ENCODE results near the gene SLC30A9. TPM values are rescaled to one million over a fixed set of nuclear protein-coding genes. Genes with fewer than 3 reads are reported as not detected.

The SLC30A9 gene
- total RNA-seq, 1 experiment from 2014 or later: 32.4 TPM

- DNase-seq (ENCODE audit: low read depth, low spot score) (no peak), ATAC-seq (no peak)
- ChIA-PET POLR2A (no interaction called here), CTCF (interaction anchor here (0.5 to 0.7 kb wide), 2 partner anchors 10 to 168 kb away, joined by 3 to 6 read pairs; no protein-coding TSS in a partner anchor)
- in situ Hi-C loops (cut with HindIII; ENCODE audit: low pct_unique_long_range_greater_than_20kb, low sequenced_read_pairs) (no loop called here), intact Hi-C loops (cut with micrococcal nuclease; ENCODE audit: unreplicated experiment) (no loop called here)
- no peaks in the 10 kb centered on the region for H3K9me3 ChIP-seq (ENCODE audit: control insufficient read depth, insufficient read depth, low read depth, low read length)
- BruUV-seq (replicated peaks): no TSS peak
- TF ChIP-seq, protein P1, sequence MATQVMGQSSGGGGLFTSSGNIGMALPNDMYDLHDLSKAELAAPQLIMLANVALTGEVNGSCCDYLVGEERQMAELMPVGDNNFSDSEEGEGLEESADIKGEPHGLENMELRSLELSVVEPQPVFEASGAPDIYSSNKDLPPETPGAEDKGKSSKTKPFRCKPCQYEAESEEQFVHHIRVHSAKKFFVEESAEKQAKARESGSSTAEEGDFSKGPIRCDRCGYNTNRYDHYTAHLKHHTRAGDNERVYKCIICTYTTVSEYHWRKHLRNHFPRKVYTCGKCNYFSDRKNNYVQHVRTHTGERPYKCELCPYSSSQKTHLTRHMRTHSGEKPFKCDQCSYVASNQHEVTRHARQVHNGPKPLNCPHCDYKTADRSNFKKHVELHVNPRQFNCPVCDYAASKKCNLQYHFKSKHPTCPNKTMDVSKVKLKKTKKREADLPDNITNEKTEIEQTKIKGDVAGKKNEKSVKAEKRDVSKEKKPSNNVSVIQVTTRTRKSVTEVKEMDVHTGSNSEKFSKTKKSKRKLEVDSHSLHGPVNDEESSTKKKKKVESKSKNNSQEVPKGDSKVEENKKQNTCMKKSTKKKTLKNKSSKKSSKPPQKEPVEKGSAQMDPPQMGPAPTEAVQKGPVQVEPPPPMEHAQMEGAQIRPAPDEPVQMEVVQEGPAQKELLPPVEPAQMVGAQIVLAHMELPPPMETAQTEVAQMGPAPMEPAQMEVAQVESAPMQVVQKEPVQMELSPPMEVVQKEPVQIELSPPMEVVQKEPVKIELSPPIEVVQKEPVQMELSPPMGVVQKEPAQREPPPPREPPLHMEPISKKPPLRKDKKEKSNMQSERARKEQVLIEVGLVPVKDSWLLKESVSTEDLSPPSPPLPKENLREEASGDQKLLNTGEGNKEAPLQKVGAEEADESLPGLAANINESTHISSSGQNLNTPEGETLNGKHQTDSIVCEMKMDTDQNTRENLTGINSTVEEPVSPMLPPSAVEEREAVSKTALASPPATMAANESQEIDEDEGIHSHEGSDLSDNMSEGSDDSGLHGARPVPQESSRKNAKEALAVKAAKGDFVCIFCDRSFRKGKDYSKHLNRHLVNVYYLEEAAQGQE (IDR thresholded peaks at IDR 0.05; ENCODE audit: insufficient read depth in 1 of 2, low read depth in 2 of 2, low read length in 1 of 2): no peak
- TF ChIP-seq CTCF (IDR thresholded peaks at IDR 0.05) (peak; percentile 52; the same call in 1 of the 2 replicates), POLR2AphosphoS5 (IDR thresholded peaks at IDR 0.05; ENCODE audit: low read depth, low read length) (no peak)
- H3K27ac ChIP-seq (ENCODE audit: low read length): no peak overlapping the region
- no peaks in the 10 kb centered on the region for H3K36me3 ChIP-seq (ENCODE audit: control insufficient read depth, insufficient read depth, low read length)
- H3K27me3 ChIP-seq (ENCODE audit: control insufficient read depth, insufficient read depth, low read length): no peaks in the 10 kb centered on the region
- no peak overlapping the region for H3K4me3 ChIP-seq (ENCODE audit: low read depth in 2 of 2, low read length in 2 of 2)
- no peaks in the 10 kb centered on the region for H3K4me1 ChIP-seq (ENCODE audit: control insufficient read depth, insufficient read depth, low read length)
Observed at GRCh38 chr4:41963105-41963504, 27.2 kb upstream of the SLC30A9 start.

DNA sequence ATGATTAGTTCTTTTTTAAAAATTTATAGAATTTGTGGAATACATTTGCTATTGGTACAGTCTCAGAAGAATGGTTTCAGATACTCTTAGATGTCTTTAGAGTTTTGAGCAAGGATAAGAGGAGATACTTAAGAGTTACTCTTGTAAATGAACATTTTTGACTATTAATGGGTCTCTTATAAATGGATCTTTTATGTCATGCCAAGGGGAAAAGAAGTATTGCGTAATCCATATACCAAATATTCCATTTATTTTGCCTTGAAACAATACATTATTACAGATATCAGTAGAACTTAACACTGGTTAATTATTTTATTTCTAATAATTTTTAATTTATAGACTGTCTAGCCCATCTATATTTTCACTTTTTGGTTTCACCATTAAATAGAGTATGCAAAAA, 25.9 kb upstream of the SLC30A9 start:
- ChIA-PET POLR2A (no interaction called here), CTCF (no interaction called here)
- DNase-seq (ENCODE audit: low read depth, low spot score) (no peak), ATAC-seq (no peak)
- Histone ChIP-seq H3K36me3 (ENCODE audit: control insufficient read depth, insufficient read depth, low read length) (no peaks in the 10 kb centered on the region), H3K4me1 (ENCODE audit: control insufficient read depth, insufficient read depth, low read length) (no peaks in the 10 kb centered on the region), H3K27ac (ENCODE audit: low read length) (no peak overlapping the region), H3K4me3 (ENCODE audit: low read depth in 2 of 2, low read length in 2 of 2) (no peak overlapping the region), H3K9me3 (ENCODE audit: control insufficient read depth, insufficient read depth, low read depth, low read length) (no peaks in the 10 kb centered on the region), H3K27me3 (ENCODE audit: control insufficient read depth, insufficient read depth, low read length) (no peaks in the 10 kb centered on the region)
- in situ Hi-C loops (cut with HindIII; ENCODE audit: low pct_unique_long_range_greater_than_20kb, low sequenced_read_pairs) (no loop called here), intact Hi-C loops (cut with micrococcal nuclease; ENCODE audit: unreplicated experiment) (no loop called here)
- no TSS peak for BruUV-seq (replicated peaks)
- TF ChIP-seq SIN3A (IDR thresholded peaks at IDR 0.05; ENCODE audit: borderline replicate concordance, insufficient read depth, low read depth, low read length) (no peak), TCF7L2 (IDR thresholded peaks at IDR 0.05; ENCODE audit: low read depth, low read length) (no peak), CTCF (IDR thresholded peaks at IDR 0.05) (no peak), POLR2AphosphoS5 (IDR thresholded peaks at IDR 0.05; ENCODE audit: low read depth, low read length) (no peak)
- TF ChIP-seq, protein P1 (IDR thresholded peaks at IDR 0.05; ENCODE audit: insufficient read depth in 1 of 2, low read depth in 2 of 2, low read length in 1 of 2): no peak
